MM.1S (cell line): ENCODE results near the gene NEK2.

Source experiments
- DNase-seq: peaks from one replicate; pipeline ENCODE4 v3.0.0-alpha.2; 2015
- H2AFZ ChIP-seq: fragments of 300-600 bp; sonication (generic); 2 replicates; pipeline ENCODE4 v1.6.0; 2016; ENCODE audit warnings: antibody characterized with exemption, low read length
- H3F3A ChIP-seq: fragments of 300-600 bp; sonication (generic); 2 replicates; pipeline ENCODE4 v1.6.1; 2016; ENCODE audit warnings: mild to moderate bottlenecking, antibody characterized with exemption, low read length, moderate library complexity, mixed read lengths; ENCODE audit not compliant: insufficient read depth
- H3K27ac ChIP-seq: fragments of 300-600 bp; sonication (generic); 2 replicates; pipeline ENCODE4 v1.5.1; 2016; ENCODE audit warnings: mild to moderate bottlenecking, low read length
- H3K27me3 ChIP-seq: fragments of 300-600 bp; sonication (generic); replicated peaks from 2 replicates; pipeline ENCODE4 v1.6.0; 2016; ENCODE audit warnings: low read length; ENCODE audit not compliant: insufficient read depth
- H3K36me3 ChIP-seq: fragments of 300-600 bp; sonication (generic); replicated peaks from 2 replicates; pipeline ENCODE4 v1.6.1; 2016; ENCODE audit warnings: mild to moderate bottlenecking, low read length, mixed read lengths; ENCODE audit not compliant: insufficient read depth
- H3K4me1 ChIP-seq: fragments of 300-600 bp; sonication (generic); 2 replicates; pipeline ENCODE4 v1.6.1; 2016; ENCODE audit warnings: low read length, mixed read lengths
- H3K4me2 ChIP-seq: fragments of 300-600 bp; sonication (generic); 2 replicates; pipeline ENCODE4 v1.6.0; 2016; ENCODE audit warnings: low read depth, low read length
- H3K4me3 ChIP-seq: fragments of 300-600 bp; sonication (generic); 2 replicates; pipeline ENCODE4 v1.5.1; 2016; ENCODE audit warnings: low read length, mixed read lengths
- H3K79me2 ChIP-seq: fragments of 300-600 bp; sonication (generic); 2 replicates; pipeline ENCODE4 v1.6.1; 2016; ENCODE audit warnings: mixed run types, low read length, mixed read lengths
- H3K9ac ChIP-seq: fragments of 300-600 bp; sonication (generic); 2 replicates; pipeline ENCODE4 v1.6.1; 2016; ENCODE audit warnings: low read length, mixed read lengths
- H3K9me2 ChIP-seq: fragments of 300-600 bp; sonication (generic); replicated peaks from 2 replicates; pipeline ENCODE4 v1.6.1; 2016; ENCODE audit warnings: mild to moderate bottlenecking, low read length, mixed read lengths; ENCODE audit not compliant: insufficient read depth
- H3K9me3 ChIP-seq: fragments of 300-600 bp; sonication (generic); replicated peaks from 2 replicates; pipeline ENCODE4 v1.6.1; 2016; ENCODE audit warnings: mild to moderate bottlenecking, low read length, mixed read lengths; ENCODE audit not compliant: insufficient read depth
- H4K20me1 ChIP-seq: fragments of 300-600 bp; sonication (generic); 2 replicates; pipeline ENCODE4 v1.6.1; 2016; ENCODE audit warnings: mild to moderate bottlenecking, low read length, moderate library complexity, mixed read lengths; ENCODE audit not compliant: insufficient read depth
- EZH2 ChIP-seq: fragments of 300-600 bp; sonication (generic); optimal IDR thresholded peaks from 2 replicates; pipeline ENCODE3; 2017; ENCODE audit warnings: low read depth, mild to moderate bottlenecking, antibody characterized with exemption, low read length, mixed read lengths
- EZH2phosphoT487 ChIP-seq: fragments of 300-600 bp; sonication (generic); IDR thresholded peaks from 2 replicates; pipeline ENCODE4 v1.6.1; 2018; ENCODE audit warnings: antibody characterized with exemption, low read length
- TF ChIP-seq, protein P1 (sequence below): fragments of 300-600 bp; sonication (generic); IDR thresholded peaks from 2 replicates; pipeline ENCODE4 v1.5.1; 2016; ENCODE audit warnings: antibody characterized with exemption, low read length, mixed read lengths

NEK2 gene

DNA sequence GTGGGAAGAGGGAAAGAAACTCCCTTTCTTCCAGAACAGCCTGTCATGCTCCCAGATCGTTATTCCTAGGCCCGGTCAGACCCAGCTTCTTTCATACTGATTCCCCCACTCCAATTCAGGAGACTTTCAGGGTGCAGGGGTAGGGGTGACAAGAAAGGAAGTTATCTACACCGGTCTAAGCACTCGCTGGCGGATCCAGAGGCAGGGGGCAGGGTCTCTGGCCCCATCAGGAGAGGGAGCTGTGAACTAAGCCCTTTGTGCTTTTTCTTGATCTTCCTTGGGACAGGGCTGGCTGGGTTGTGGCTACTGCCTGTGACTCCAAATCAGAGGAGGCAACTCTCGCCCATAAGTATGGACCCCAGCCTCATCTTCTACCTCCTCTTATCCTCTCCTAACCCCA is 44.3 kb downstream of the NEK2 start:
- no peak overlapping the region for H3K4me3 ChIP-seq

DNA sequence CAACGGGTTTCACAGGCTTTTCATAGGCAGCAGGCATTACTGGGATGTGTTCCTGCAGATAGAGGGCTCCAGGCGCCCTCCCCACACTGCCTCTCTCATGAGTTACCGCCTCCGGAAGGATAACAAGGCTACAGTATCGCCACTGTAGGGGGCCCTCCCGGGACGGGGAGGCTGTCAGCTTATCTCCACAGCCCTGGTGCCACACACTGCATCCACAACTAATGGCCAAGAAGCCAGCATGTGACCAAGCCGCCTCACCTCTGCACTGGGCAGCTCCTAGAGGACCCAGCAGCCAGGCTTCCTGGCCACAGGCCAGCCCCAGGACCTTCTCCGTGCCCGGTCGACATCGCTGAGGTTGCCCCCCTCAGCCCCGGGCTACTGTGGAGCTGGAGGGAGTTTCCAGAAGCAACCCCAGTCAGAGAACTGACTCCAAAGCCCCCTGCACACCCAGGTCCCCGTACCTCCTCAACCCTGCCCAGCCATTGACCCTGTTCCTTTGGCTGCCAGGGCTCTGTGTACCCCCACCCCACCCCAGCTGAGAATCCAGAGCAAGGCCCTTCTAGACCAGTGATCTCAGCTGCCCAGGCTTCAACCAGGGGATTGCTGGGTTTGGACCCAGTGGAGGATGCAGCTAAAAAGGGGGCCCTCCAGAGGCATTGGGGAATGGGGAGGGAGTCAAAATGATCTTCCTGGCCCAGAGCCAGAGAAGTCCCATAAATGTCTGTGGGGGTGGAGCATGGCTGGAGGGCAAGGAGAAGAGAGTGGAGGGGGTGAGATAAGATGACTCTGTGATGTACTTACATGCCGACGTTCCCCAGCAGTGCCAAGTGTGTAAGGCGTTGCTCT is 45.0 kb downstream of the NEK2 start:
- Histone ChIP-seq H3K4me3 (no peak overlapping the region), H3K4me2 (no peak overlapping the region), H3K9me2 (no peaks in the 10 kb centered on the region), H3K9ac (no peak overlapping the region), H3K27ac (no peak overlapping the region), H2AFZ (no peak overlapping the region), H3K36me3 (no peaks in the 10 kb centered on the region), H3K9me3 (no peaks in the 10 kb centered on the region), H3F3A (no peaks in the 10 kb centered on the region), H3K27me3 (no peaks in the 10 kb centered on the region), H3K4me1 (no peaks in the 10 kb centered on the region), H4K20me1 (no peaks in the 10 kb centered on the region), H3K79me2 (no peaks in the 10 kb centered on the region)
- no peak for DNase-seq
- no peak for TF ChIP-seq EZH2
- TF ChIP-seq EZH2phosphoT487, result no peak
- TF ChIP-seq, protein P1, sequence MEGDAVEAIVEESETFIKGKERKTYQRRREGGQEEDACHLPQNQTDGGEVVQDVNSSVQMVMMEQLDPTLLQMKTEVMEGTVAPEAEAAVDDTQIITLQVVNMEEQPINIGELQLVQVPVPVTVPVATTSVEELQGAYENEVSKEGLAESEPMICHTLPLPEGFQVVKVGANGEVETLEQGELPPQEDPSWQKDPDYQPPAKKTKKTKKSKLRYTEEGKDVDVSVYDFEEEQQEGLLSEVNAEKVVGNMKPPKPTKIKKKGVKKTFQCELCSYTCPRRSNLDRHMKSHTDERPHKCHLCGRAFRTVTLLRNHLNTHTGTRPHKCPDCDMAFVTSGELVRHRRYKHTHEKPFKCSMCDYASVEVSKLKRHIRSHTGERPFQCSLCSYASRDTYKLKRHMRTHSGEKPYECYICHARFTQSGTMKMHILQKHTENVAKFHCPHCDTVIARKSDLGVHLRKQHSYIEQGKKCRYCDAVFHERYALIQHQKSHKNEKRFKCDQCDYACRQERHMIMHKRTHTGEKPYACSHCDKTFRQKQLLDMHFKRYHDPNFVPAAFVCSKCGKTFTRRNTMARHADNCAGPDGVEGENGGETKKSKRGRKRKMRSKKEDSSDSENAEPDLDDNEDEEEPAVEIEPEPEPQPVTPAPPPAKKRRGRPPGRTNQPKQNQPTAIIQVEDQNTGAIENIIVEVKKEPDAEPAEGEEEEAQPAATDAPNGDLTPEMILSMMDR, result no peak

More for the DNA sequence above, 44.3 kb downstream of the NEK2 start:
- no peaks in the 10 kb centered on the region for H3K27me3 ChIP-seq
- H3K9me2 ChIP-seq, result no peaks in the 10 kb centered on the region
- no peak overlapping the region for H3K9ac ChIP-seq
- no peak overlapping the region for H2AFZ ChIP-seq
- no peak for DNase-seq
- no peaks in the 10 kb centered on the region for H3K9me3 ChIP-seq
- TF ChIP-seq EZH2 (no peak), EZH2phosphoT487 (no peak)
- TF ChIP-seq, protein P1, result no peak
- no peak overlapping the region for H3K4me2 ChIP-seq
- no peaks in the 10 kb centered on the region for H4K20me1 ChIP-seq
- no peak overlapping the region for H3K27ac ChIP-seq
- no peaks in the 10 kb centered on the region for H3K79me2 ChIP-seq
- no peaks in the 10 kb centered on the region for H3F3A ChIP-seq
- no peaks in the 10 kb centered on the region for H3K36me3 ChIP-seq
- no peaks in the 10 kb centered on the region for H3K4me1 ChIP-seq

DNA sequence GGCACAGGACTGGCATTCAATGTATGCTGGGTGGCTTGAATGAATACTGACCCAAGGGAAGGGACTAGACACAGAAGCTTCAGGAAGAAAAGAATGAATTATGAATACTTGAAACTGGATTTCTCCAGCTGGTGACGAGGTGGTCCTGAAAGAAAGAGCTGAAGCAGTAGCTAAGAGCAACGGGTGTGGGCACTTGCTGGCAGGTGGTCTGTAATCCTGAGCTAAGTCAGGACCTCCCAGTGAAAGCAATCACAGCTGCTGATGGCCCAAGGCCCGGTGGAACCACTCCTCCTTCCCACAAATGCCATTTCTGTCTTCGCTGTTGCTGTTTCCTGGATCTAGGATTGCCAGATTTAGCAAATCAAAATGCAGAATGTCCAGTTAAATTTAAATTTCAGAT is 47.0 kb downstream of the NEK2 start:
- Histone ChIP-seq H2AFZ (no peak overlapping the region), H3K4me2 (no peak overlapping the region)
- no peak for DNase-seq

More for the DNA sequence above, 47.0 kb downstream of the NEK2 start:
- TF ChIP-seq, protein P1, result no peak
- TF ChIP-seq EZH2 (no peak), EZH2phosphoT487 (no peak)
- H4K20me1 ChIP-seq, result no peaks in the 10 kb centered on the region
- no peaks in the 10 kb centered on the region for H3K4me1 ChIP-seq
- no peaks in the 10 kb centered on the region for H3K9me2 ChIP-seq
- no peaks in the 10 kb centered on the region for H3K79me2 ChIP-seq
- no peaks in the 10 kb centered on the region for H3F3A ChIP-seq
- no peak overlapping the region for H3K27ac ChIP-seq
- no peaks in the 10 kb centered on the region for H3K27me3 ChIP-seq
- H3K36me3 ChIP-seq, result no peaks in the 10 kb centered on the region
- no peak overlapping the region for H3K9ac ChIP-seq
- no peaks in the 10 kb centered on the region for H3K9me3 ChIP-seq
- H3K4me3 ChIP-seq, result no peak overlapping the region
